Hepatocyte (in vitro differentiated cells): ENCODE measurements around the gene BRD3OS.

ENCODE experiments used
- CTCF ChIP-seq: fragments of 200-600 bp; sonication (generic); IDR thresholded peaks from 2 replicates; pipeline ENCODE4 v1.5.1; 2016; ENCODE audit warnings: antibody characterized with exemption, mild to moderate bottlenecking; ENCODE audit not compliant: poor library complexity
- EZH2 ChIP-seq: fragments of 200-600 bp; sonication (generic); IDR thresholded peaks from 2 replicates; pipeline ENCODE4 v1.6.1; 2016; ENCODE audit warnings: antibody characterized with exemption, mild to moderate bottlenecking, borderline replicate concordance
- EZH2phosphoT487 ChIP-seq: fragments of 200-600 bp; sonication (generic); IDR thresholded peaks from one replicate; pipeline ENCODE4 v1.6.1; 2018; ENCODE audit warnings: antibody characterized with exemption, mild to moderate bottlenecking, low read depth, moderate library complexity; ENCODE audit not compliant: unreplicated experiment, severe bottlenecking

- TF ChIP-seq EZH2phosphoT487 (no peak), CTCF (no peak), EZH2 (no peak)
Measured at GRCh38 chr9:134007571-134007970, 17.7 kb upstream of the BRD3OS start.
